ENCODE data around the gene GIMAP8.
"Not testable (repeated sequence)": the region's sequence is repeated elsewhere in the genome, so short reads cannot be mapped to it uniquely, and the experiment has no call there.

Gene GIMAP8

DNA sequence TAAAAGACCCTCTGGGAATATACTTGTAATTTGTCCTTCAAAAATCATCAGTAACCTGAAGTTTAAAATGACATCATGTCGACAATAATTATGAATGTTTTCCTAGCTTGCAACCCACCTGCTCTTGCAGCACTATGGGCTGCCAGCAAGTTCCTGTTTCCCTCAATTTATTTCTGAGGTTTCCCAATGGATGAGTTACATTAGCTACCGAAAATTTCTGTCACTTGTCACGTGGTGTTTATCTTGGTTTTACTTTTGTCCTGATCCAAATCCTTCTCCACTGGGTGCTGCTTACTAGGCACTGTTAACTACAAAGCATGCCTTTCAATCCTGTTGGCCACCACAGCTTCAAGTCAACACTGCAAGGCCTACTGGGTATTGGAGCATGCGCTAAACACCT, 31.5 kb downstream of the GIMAP8 start:
- POLR2A ChIA-PET, result no interaction called here

GRCh38 chr7:150483514-150483913, 33.1 kb downstream of the GIMAP8 start:
- H3K36me3 ChIP-seq (ENCODE audit: control insufficient read depth in 2 of 2, insufficient read depth in 1 of 2, low read length in 2 of 2); H3K9me3 ChIP-seq (ENCODE audit: control insufficient read depth, insufficient read depth, low read depth, low read length); H3K4me1 ChIP-seq (ENCODE audit: control insufficient read depth, insufficient read depth, low read length); H3K4me3 ChIP-seq (ENCODE audit: low read depth, low read length); CTCF ChIA-PET; H3K27ac ChIP-seq (ENCODE audit: extremely low read depth, low read depth, low read length): not testable (repeated sequence)
- POLR2A ChIA-PET, result interaction anchor here (0.6 kb wide), 1 partner anchor 425 kb away, joined by 3 read pairs; no protein-coding TSS in a partner anchor

More for the DNA sequence above, 31.5 kb downstream of the GIMAP8 start:
- no peaks in the 10 kb centered on the region for H3K4me1 ChIP-seq (ENCODE audit: control insufficient read depth, insufficient read depth, low read length)
- no peaks in the 10 kb centered on the region for H3K36me3 ChIP-seq (ENCODE audit: control insufficient read depth in 2 of 2, insufficient read depth in 1 of 2, low read length in 2 of 2)
- no peaks in the 10 kb centered on the region for H3K9me3 ChIP-seq (ENCODE audit: control insufficient read depth, insufficient read depth, low read depth, low read length)
- H3K4me3 ChIP-seq (ENCODE audit: low read depth, low read length), result no peak overlapping the region
- CTCF ChIA-PET, result no interaction called here
- TF ChIP-seq ZNF335 (tag by site-specific recombination; conservative IDR thresholded peaks at IDR 0.05), result no peak
- no peak for TF ChIP-seq ZEB2 (tag by site-specific recombination; IDR thresholded peaks at IDR 0.05)
- no peak for TF ChIP-seq ZNF585B (tag by site-specific recombination; IDR thresholded peaks at IDR 0.05)
- TF ChIP-seq KLF8 (tag by site-specific recombination; IDR thresholded peaks at IDR 0.05), result no peak
- no peak for TF ChIP-seq ZNF398 (tag by site-specific recombination; IDR thresholded peaks at IDR 0.05)
- no peak for TF ChIP-seq ZNF670 (tag by site-specific recombination; IDR thresholded peaks at IDR 0.05; ENCODE audit: low read depth)
- TF ChIP-seq, protein P1, sequence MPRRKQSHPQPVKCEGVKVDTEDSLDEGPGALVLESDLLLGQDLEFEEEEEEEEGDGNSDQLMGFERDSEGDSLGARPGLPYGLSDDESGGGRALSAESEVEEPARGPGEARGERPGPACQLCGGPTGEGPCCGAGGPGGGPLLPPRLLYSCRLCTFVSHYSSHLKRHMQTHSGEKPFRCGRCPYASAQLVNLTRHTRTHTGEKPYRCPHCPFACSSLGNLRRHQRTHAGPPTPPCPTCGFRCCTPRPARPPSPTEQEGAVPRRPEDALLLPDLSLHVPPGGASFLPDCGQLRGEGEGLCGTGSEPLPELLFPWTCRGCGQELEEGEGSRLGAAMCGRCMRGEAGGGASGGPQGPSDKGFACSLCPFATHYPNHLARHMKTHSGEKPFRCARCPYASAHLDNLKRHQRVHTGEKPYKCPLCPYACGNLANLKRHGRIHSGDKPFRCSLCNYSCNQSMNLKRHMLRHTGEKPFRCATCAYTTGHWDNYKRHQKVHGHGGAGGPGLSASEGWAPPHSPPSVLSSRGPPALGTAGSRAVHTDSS (tag by site-specific recombination; IDR thresholded peaks at IDR 0.05), result no peak
- TF ChIP-seq ZFP69B (tag by site-specific recombination; IDR thresholded peaks at IDR 0.05), result no peak
- no peak for TF ChIP-seq ZNF24 (tag by site-specific recombination; IDR thresholded peaks at IDR 0.05)
- no peak for TF ChIP-seq SETDB1 (IDR thresholded peaks at IDR 0.05; ENCODE audit: insufficient read length, low read length)
- no peak for TF ChIP-seq ZBTB7A (tag by site-specific recombination; IDR thresholded peaks at IDR 0.05; ENCODE audit: low read depth)
- no peak for TF ChIP-seq REPIN1 (tag by site-specific recombination; IDR thresholded peaks at IDR 0.05; ENCODE audit: low read depth)
- no peak for TF ChIP-seq HOXD13 (CRISPR knock-in tag; IDR thresholded peaks at IDR 0.05; ENCODE audit: borderline replicate concordance)
- no peak for TF ChIP-seq ZNF555 (tag by site-specific recombination; conservative IDR thresholded peaks at IDR 0.05)
- no peak for TF ChIP-seq ZNF654 (tag by site-specific recombination; IDR thresholded peaks at IDR 0.05; ENCODE audit: low read depth)
- TF ChIP-seq ZNF114 (tag by site-specific recombination; IDR thresholded peaks at IDR 0.05), result no peak
- TF ChIP-seq EGR2 (tag by site-specific recombination; IDR thresholded peaks at IDR 0.05; ENCODE audit: low read depth), result no peak
- no peak for TF ChIP-seq ZNF792 (tag by site-specific recombination; IDR thresholded peaks at IDR 0.05)
- TF ChIP-seq, protein P2, sequence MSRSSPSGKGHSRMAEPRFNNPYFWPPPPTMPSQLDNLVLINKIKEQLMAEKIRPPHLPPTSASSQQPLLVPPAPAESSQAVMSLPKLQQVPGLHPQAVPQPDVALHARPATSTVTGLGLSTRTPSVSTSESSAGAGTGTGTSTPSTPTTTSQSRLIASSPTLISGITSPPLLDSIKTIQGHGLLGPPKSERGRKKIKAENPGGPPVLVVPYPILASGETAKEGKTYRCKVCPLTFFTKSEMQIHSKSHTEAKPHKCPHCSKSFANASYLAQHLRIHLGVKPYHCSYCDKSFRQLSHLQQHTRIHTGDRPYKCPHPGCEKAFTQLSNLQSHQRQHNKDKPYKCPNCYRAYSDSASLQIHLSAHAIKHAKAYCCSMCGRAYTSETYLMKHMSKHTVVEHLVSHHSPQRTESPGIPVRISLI (tag by site-specific recombination; IDR thresholded peaks at IDR 0.05), result no peak
- no peak for TF ChIP-seq ZNF292 (tag by site-specific recombination; IDR thresholded peaks at IDR 0.05; ENCODE audit: borderline replicate concordance, low read depth)
- H3K27ac ChIP-seq (ENCODE audit: extremely low read depth, low read depth, low read length), result no peak overlapping the region

GRCh38 chr7:150484071-150484470, 33.6 kb downstream of the GIMAP8 start:
- H3K27ac ChIP-seq (ENCODE audit: extremely low read depth, low read depth, low read length); H3K9me3 ChIP-seq (ENCODE audit: control insufficient read depth, insufficient read depth, low read depth, low read length); CTCF ChIA-PET; H3K36me3 ChIP-seq (ENCODE audit: control insufficient read depth in 2 of 2, insufficient read depth in 1 of 2, low read length in 2 of 2); H3K4me3 ChIP-seq (ENCODE audit: low read depth, low read length); H3K4me1 ChIP-seq (ENCODE audit: control insufficient read depth, insufficient read depth, low read length): not testable (repeated sequence)
- POLR2A ChIA-PET, result interaction anchor here (0.6 kb wide), 2 partner anchors 425 to 774 kb away, joined by 3 read pairs; no protein-coding TSS in a partner anchor

All from HEK293 (cell line).